H54 (cell line): ENCODE measurements around the gene SHANK3.
A peak's percentile ranks its signal among the peaks of the same experiment; 100 is the strongest.

Experiments
- DNase-seq: peaks from one replicate; pipeline ENCODE4 v3.0.0; 2011; ENCODE audit warnings: low spot score, mixed read lengths; ENCODE audit not compliant: insufficient read length
- FAIRE-seq: peaks from 3 replicates; lab custom pipeline; 2011; peaks lifted over from hg19 to GRCh38; lab: Jason Lieb, UNC
- POLR2A ChIP-seq: IDR thresholded peaks from 2 replicates; pipeline ENCODE4 v1.6.1; 2011; ENCODE audit warnings: low read depth, mild to moderate bottlenecking, low read length

SHANK3 gene

GRCh38 chr22:50670914-50671538 is 1.6 kb upstream of the SHANK3 start:
- DNase-seq (no peak), FAIRE-seq (no peak)
- no peak for TF ChIP-seq POLR2A

- TF ChIP-seq POLR2A = no peak
- DNase-seq = peak; percentile 41
Measured at GRCh38 chr22:50671641-50672040, 982 bp upstream of the SHANK3 start.

GRCh38 chr22:50672041-50672440 is 582 bp upstream of the SHANK3 start:
- TF ChIP-seq POLR2A = no peak
- no peak for DNase-seq
- no peak for FAIRE-seq

More at GRCh38 chr22:50671641-50672040, 982 bp upstream of the SHANK3 start:
- FAIRE-seq = no peak

- DNase-seq (no peak), FAIRE-seq (no peak)
- no peak for TF ChIP-seq POLR2A
Measured at GRCh38 chr22:50673231-50674129, 857 bp downstream of the SHANK3 start.

DNA sequence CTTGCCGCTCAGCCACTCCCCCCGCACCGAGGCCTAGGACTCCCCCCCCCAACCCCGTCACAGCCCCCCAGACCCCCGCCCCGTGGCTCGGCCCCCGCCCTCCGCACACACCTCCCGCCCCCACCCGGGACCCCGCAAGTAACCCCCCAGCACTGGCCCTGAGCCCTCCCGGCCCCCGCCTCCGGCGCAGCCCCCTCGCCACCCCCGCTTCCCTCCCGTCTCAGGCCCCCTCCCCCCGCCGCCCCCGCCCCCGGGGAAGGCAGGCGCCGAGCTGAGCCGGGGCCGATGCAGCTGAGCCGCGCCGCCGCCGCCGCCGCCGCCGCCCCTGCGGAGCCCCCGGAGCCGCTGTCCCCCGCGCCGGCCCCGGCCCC is 1.5 kb downstream of the SHANK3 start:
- no peak for TF ChIP-seq POLR2A
- FAIRE-seq (no peak), DNase-seq (no peak)

GRCh38 chr22:50674606-50675552 is 2.3 kb downstream of the SHANK3 start:
- TF ChIP-seq POLR2A = no peak
- FAIRE-seq (no peak), DNase-seq (no peak)

DNA sequence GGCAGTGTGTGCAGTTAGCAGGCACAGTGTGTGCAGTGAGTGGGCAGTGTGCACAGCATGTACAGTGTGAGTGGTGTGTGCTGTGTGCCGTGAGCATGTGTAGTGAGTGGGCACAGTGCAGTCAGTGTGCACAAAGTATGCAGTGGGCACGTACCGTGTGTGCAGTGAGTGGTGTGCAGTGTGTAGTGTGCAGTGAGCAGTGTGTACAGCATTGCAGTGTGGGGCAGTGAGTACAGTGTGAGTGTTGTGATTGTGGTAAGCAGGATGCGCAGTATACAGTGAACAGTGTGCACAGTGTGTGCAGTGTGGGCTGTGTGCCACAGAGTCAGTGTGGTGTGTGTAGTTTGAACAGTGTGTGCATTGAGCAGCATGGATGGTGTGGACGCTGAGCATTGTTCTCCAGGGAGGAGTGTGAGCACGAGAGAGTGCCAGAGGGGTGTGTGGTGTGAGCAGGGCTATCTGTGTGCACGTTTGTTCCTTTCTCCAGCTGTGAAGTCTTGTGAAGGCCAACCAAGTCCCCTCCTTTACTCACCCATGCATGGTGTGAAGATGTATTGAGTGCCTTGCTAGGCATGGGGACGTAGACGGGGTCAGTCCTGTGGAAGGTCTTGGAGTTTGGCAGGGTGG is 3.0 kb downstream of the SHANK3 start:
- TF ChIP-seq POLR2A = no peak
- no peak for DNase-seq
- FAIRE-seq = no peak

GRCh38 chr22:50676180-50676636 is 3.6 kb downstream of the SHANK3 start:
- FAIRE-seq (no peak), DNase-seq (no peak)
- no peak for TF ChIP-seq POLR2A

DNA sequence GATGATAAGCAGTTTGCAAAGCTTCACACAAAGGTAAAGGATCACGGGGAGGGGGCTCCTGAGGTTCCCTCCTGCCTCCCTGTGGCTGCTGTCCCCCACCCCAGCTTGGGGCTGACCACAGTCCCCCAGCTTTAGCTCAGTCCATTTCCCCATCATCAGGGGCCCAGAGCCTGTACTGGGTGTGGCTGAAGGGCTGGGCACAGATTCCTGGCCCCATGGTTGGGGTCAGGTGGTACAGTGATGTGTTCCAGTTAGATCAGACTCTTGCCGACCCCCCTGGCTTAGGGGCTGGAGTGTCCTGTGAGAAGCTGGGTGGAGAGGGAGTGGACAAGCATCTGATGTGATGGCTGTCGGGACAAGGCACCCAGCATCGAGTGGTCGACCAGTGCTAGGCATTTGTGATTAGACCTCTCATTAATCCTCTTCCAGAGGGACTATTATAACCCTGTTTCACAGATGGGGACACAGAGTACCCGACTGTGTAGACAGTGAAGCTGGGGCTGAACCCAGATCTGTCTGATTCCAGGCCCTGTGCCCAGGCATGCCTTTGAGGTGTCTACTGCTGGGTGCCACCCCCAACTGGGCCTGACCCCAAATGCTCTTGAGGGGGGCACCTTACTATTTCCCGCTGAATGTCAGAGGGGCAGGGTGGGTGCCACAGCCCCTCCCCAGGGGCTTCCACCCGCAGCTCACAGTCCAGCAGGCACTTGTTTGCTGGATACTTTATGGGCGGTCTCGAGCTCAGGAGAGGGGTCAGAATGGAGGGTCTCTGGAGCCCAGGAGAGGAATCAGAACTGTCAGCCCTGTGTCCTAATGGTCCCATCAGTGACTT is 4.3 kb downstream of the SHANK3 start:
- DNase-seq (no peak), FAIRE-seq (no peak)
- no peak for TF ChIP-seq POLR2A

DNA sequence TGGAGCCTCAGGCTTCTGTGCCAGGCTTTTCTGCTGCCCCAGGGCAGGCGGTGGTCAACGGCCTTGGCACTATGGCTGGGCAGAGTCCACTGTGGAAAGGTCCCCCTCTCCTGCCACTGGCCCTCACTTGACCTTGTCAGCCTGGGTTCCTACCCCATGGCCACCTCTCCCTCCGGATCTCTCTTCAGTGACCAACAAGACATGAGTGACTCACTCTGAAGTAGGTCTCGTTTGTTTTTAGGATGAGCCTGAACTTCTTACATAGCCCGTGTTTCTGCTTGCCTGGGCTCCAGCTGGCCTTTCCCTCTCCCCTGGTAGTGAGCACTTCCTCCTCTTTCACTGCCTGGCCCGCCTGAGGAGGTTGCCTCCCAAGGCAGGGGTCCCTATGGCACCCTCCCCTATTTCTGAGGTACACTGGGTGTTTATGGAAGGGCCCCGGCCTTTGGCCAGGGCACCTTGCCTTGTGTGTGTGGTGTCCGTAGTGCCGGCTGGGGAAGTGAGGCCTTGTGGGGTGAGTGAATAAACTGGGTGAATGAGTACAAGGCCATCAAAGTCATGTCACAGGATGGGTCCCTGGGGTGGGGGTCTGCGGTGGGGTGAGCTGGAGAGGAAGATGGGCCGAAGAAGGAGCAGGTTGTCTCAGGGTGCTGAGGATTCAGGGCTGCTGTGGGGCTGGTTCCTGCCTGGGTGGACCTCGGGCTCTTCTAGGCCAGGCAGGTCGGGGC is 5.0 kb downstream of the SHANK3 start:
- FAIRE-seq = no peak
- no peak for TF ChIP-seq POLR2A
- no peak for DNase-seq

DNA sequence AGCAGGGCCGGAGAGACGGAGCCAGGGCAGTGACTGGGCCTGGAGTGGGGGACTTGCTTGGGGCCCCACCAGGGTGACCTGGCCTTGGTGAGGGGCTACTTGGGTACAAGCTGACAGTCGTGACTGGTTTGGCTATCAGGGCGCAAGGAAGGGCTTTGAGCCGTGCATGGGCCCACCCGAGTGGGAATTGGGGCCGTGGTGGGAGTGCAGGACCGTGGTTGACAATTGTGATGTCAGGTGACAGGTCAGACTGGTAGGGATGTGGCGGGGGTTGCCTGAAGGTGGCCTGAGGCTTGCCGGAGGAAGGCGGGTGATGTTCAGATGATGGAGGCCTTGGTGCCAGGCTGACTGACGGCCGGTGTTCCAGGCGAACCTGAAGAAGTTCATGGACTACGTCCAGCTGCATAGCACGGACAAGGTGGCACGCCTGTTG is 5.6 kb downstream of the SHANK3 start:
- no peak for FAIRE-seq
- no peak for TF ChIP-seq POLR2A

GRCh38 chr22:50678651-50679521 is 6.3 kb downstream of the SHANK3 start:
- FAIRE-seq (no peak), DNase-seq (no peak)
- TF ChIP-seq POLR2A = no peak

More for the DNA sequence above, 5.6 kb downstream of the SHANK3 start:
- no peak for DNase-seq
